Measurements from ENCODE around the gene NRDC. TPM values are rescaled to one million over a fixed set of nuclear protein-coding genes. Genes with fewer than 3 reads are reported as not detected.

The NRDC gene
- total RNA-seq, 1 experiment from 2014 or later: 147 TPM

- H3K4me3 Mint-ChIP-seq: no peak overlapping the region
- no peak overlapping the region for H3K27ac Mint-ChIP-seq
- H2BK20ac ChIP-seq (ENCODE audit: low read depth, low read length, poor library complexity, severe bottlenecking): no peak overlapping the region
- H2AK5ac ChIP-seq (ENCODE audit: insufficient read length, low read length): no peak overlapping the region
- no peak overlapping the region for H3T11ph ChIP-seq (ENCODE audit: low read length)
- WGBS (ENCODE audit: extremely low coverage, insufficient read length, low lambda C conversion rate): no CpG with 5 or more reads among the region's 10 CpGs
- H3K4me2 ChIP-seq (ENCODE audit: insufficient read depth, insufficient read length, low read length): no peak overlapping the region
- no peak overlapping the region for H3K14ac ChIP-seq (ENCODE audit: insufficient read depth, low read length)
- no peaks in the 10 kb centered on the region for H3K79me2 ChIP-seq (ENCODE audit: insufficient read depth, low read length)
- no peaks in the 10 kb centered on the region for H3K79me1 ChIP-seq (ENCODE audit: insufficient read depth, low read depth, low read length, poor library complexity, severe bottlenecking)
- no peak overlapping the region for H3K18ac ChIP-seq (ENCODE audit: insufficient read length, low read depth, low read length)
- H3K23me2 ChIP-seq (ENCODE audit: insufficient read length, low read depth, low read length, poor library complexity, severe bottlenecking): no peaks in the 10 kb centered on the region
- no peak overlapping the region for H4K91ac ChIP-seq (ENCODE audit: insufficient read length, low read depth, low read length)
- H2BK15ac ChIP-seq (ENCODE audit: low read depth, low read length): no peak overlapping the region
- no peak for TF ChIP-seq CTCF (conservative IDR thresholded peaks at IDR 0.05)
- H3K9ac ChIP-seq (ENCODE audit: extremely low read depth, insufficient read length, low read length): no peak overlapping the region
- no peak overlapping the region for H2AFZ ChIP-seq (ENCODE audit: low read length)
- H4K8ac ChIP-seq (replicated peaks; ENCODE audit: insufficient read length, low read depth, low read length): no peak overlapping the region
- peaks cover 0 to 2% (median 0%) of the 10 kb centered on the region in 3 experiments; a peak in 1 of 7 replicates for H3K36me3 Mint-ChIP-seq (ENCODE audit: insufficient read depth in 1 of 3, low read depth in 3 of 3)
- H3K27me3 Mint-ChIP-seq (ENCODE audit: low read depth): peaks cover 6% of the 10 kb centered on the region
- H3K56ac ChIP-seq (ENCODE audit: insufficient read length, low read depth, low read length): no peak overlapping the region
- DNase-seq: no peak
- H2BK120ac ChIP-seq (ENCODE audit: low read depth, low read length, poor library complexity, severe bottlenecking): no peak overlapping the region
- H3K4me1 Mint-ChIP-seq: peaks cover 9 to 11% of the 10 kb centered on the region in 2 experiments
- H4K5ac ChIP-seq (ENCODE audit: insufficient read length, low read depth, low read length): no peak overlapping the region
- H3K4ac ChIP-seq (ENCODE audit: low read depth, low read length): no peak overlapping the region
- 0 out of 2 replicates have a peak, but pooled peaks cover 3% of the 10 kb centered on the region for H3K4me1 ChIP-seq (ENCODE audit: insufficient read depth, low read length)
- H4K20me1 ChIP-seq (ENCODE audit: control insufficient read depth, insufficient read depth, insufficient read length): no peaks in the 10 kb centered on the region
- H3K27me3 ChIP-seq (ENCODE audit: insufficient read depth, low read length): no peaks in the 10 kb centered on the region
- no peak overlapping the region for H2BK5ac ChIP-seq (ENCODE audit: insufficient read length, low read length)
- no peak overlapping the region for H3K23ac ChIP-seq (ENCODE audit: insufficient read length, low read depth, low read length)
- H3K9me3 ChIP-seq (ENCODE audit: control insufficient read depth, low read depth, low read length): no peaks in the 10 kb centered on the region
- H3K27ac ChIP-seq (ENCODE audit: insufficient read length, low read depth, low read length): no peak overlapping the region
- no peak overlapping the region for H2BK12ac ChIP-seq (ENCODE audit: insufficient read length, low read depth, low read length)
- peaks cover under 1 to 3% of the 10 kb centered on the region in 2 experiments; a peak in 1 of 5 replicates for H3K9me3 Mint-ChIP-seq
Observed at GRCh38 chr1:51899022-51899421, 20.5 kb upstream of the NRDC start.

Measured in H9 (cell line).